HL-60 (cell line): ENCODE measurements around the gene EPB41L2.

ENCODE experiments used
- DNase-seq, 2 experiments: peaks; one replicate each; pipeline ENCODE4 v3.0.0-alpha.2; 2010 to 2020; ENCODE audit warnings: low read depth in 1 of 2, low spot score in 1 of 2
- H3K27ac ChIP-seq: fragments of 250-450 bp; sonication (Bioruptor Pico); replicated peaks from 2 replicates; pipeline ENCODE4 v1.5.1; 2020; ENCODE audit warnings: mild to moderate bottlenecking, moderate library complexity
- H3K27me3 ChIP-seq: fragments of 250-450 bp; sonication (Bioruptor Pico); 2 replicates; pipeline ENCODE4 v1.5.1; 2021; ENCODE audit warnings: mild to moderate bottlenecking, moderate library complexity; ENCODE audit not compliant: insufficient read depth, poor library complexity, severe bottlenecking
- H3K4me3 ChIP-seq: replicated peaks from 2 replicates; pipeline ENCODE4 v1.5.1; 2011; ENCODE audit warnings: mild to moderate bottlenecking, control low read depth, low read length; ENCODE audit not compliant: insufficient read depth
- GABPA ChIP-seq: IDR thresholded peaks from 2 replicates; pipeline ENCODE4 v1.6.1; 2012; ENCODE audit warnings: low read depth
- POLR2AphosphoS5 ChIP-seq: IDR thresholded peaks from 2 replicates; pipeline ENCODE4 v1.6.1; 2012; ENCODE audit warnings: low read depth
- SPI1 ChIP-seq: IDR thresholded peaks from 2 replicates; pipeline ENCODE4 v1.6.1; 2012; ENCODE audit warnings: low read depth, mild to moderate bottlenecking, borderline replicate concordance
- TF ChIP-seq, protein P1 (sequence below): IDR thresholded peaks from one replicate; pipeline ENCODE4 v1.5.1; 2011; ENCODE audit warnings: low read length, control low read depth, inconsistent platforms; ENCODE audit not compliant: insufficient read depth
- TF ChIP-seq, protein P2 (sequence below): IDR thresholded peaks from 2 replicates; pipeline ENCODE4 v1.6.1; 2012; ENCODE audit warnings: low read depth; ENCODE audit not compliant: insufficient replicate concordance

Gene EPB41L2

DNA sequence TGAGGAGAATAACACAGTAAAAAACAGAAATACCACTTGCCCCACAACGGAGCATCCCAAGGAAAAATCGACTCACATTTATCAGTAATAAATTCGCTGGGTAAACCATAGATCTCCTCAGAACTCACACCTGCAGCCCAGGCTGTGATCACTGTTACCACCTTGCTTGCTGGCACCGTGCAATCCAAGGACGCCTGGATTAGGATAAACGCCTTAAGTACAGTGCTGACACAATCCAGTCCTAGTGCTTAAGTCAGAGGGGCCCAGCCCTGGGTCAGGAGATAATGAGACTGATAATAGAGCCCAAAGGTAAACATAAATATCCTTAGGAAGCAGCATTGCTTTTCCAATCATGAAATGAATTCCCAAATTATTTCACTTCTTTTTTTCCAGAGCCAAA, 62.5 kb downstream of the EPB41L2 start:
- no peak overlapping the region for H3K4me3 ChIP-seq
- no peak for DNase-seq
- no peaks in the 10 kb centered on the region for H3K27me3 ChIP-seq
- H3K27ac ChIP-seq = no peak overlapping the region
- TF ChIP-seq, protein P1, sequence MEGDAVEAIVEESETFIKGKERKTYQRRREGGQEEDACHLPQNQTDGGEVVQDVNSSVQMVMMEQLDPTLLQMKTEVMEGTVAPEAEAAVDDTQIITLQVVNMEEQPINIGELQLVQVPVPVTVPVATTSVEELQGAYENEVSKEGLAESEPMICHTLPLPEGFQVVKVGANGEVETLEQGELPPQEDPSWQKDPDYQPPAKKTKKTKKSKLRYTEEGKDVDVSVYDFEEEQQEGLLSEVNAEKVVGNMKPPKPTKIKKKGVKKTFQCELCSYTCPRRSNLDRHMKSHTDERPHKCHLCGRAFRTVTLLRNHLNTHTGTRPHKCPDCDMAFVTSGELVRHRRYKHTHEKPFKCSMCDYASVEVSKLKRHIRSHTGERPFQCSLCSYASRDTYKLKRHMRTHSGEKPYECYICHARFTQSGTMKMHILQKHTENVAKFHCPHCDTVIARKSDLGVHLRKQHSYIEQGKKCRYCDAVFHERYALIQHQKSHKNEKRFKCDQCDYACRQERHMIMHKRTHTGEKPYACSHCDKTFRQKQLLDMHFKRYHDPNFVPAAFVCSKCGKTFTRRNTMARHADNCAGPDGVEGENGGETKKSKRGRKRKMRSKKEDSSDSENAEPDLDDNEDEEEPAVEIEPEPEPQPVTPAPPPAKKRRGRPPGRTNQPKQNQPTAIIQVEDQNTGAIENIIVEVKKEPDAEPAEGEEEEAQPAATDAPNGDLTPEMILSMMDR = no peak
- no peak for TF ChIP-seq GABPA
- TF ChIP-seq SPI1 = no peak
- no peak for TF ChIP-seq POLR2AphosphoS5
- TF ChIP-seq, protein P2, sequence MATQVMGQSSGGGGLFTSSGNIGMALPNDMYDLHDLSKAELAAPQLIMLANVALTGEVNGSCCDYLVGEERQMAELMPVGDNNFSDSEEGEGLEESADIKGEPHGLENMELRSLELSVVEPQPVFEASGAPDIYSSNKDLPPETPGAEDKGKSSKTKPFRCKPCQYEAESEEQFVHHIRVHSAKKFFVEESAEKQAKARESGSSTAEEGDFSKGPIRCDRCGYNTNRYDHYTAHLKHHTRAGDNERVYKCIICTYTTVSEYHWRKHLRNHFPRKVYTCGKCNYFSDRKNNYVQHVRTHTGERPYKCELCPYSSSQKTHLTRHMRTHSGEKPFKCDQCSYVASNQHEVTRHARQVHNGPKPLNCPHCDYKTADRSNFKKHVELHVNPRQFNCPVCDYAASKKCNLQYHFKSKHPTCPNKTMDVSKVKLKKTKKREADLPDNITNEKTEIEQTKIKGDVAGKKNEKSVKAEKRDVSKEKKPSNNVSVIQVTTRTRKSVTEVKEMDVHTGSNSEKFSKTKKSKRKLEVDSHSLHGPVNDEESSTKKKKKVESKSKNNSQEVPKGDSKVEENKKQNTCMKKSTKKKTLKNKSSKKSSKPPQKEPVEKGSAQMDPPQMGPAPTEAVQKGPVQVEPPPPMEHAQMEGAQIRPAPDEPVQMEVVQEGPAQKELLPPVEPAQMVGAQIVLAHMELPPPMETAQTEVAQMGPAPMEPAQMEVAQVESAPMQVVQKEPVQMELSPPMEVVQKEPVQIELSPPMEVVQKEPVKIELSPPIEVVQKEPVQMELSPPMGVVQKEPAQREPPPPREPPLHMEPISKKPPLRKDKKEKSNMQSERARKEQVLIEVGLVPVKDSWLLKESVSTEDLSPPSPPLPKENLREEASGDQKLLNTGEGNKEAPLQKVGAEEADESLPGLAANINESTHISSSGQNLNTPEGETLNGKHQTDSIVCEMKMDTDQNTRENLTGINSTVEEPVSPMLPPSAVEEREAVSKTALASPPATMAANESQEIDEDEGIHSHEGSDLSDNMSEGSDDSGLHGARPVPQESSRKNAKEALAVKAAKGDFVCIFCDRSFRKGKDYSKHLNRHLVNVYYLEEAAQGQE = no peak

DNA sequence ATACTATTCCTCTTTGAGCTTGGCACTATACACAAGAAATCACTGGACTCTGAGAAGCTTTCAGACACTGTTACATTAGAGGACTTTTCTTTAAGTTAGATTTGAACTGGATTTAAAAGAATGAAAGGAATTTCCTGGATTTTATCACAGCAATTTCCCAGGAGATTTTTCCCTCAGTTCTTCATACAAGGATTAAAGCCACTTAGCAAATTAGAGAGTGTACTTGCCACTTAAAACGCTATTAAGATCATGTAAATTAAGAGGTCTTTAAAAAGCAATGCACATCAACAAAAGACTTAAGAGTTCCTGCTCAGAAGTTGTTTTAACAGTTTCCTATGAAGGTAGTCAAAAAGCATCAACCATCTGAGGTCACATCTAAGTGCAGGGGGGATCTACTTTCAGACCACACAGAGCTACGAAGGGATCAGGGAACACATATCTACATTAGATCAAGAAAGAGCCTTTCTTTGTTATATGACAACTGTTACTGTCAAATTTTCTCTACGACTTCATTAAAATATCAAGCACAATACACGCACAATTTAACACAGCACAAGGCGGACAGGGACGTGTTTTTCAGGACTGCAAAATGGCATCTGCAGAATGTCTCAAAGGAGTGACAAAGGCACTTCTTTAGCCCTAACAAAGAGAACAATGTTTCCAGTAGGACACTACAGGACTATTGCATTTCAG, 65.8 kb downstream of the EPB41L2 start:
- no peak overlapping the region for H3K27ac ChIP-seq
- TF ChIP-seq, protein P2 = no peak
- H3K27me3 ChIP-seq = no peaks in the 10 kb centered on the region
- no peak overlapping the region for H3K4me3 ChIP-seq
- no peak for DNase-seq

DNA sequence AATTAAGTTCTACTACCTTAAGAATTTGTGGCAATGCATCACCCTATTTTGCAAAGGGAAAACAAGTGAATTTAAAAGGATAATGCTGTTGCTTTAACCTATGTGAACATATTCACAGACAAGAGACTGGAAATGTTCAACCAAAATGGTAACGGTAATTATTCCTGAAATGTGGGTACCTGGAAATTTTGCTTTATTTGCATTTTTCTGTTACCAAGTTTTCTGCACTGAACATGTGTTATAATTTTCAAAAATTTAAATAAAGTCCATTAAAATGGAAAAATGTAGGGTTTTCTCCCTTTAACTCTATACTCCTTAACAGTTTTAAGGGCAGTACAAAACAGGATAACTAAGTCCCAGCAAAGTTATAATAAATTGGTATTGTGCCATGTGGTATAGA, 66.4 kb downstream of the EPB41L2 start:
- DNase-seq = no peak
- TF ChIP-seq, protein P2 = no peak
- TF ChIP-seq SPI1 (no peak), POLR2AphosphoS5 (no peak), GABPA (no peak)
- TF ChIP-seq, protein P1 = no peak
- no peak overlapping the region for H3K27ac ChIP-seq
- H3K27me3 ChIP-seq = no peaks in the 10 kb centered on the region
- H3K4me3 ChIP-seq = no peak overlapping the region
